ENCODE data around the gene SDSL. TPM values are rescaled to one million over a fixed set of nuclear protein-coding genes. Genes with fewer than 3 reads are reported as not detected.

SDSL gene
- total and polyA plus RNA-seq, 2 of the 13 experiments (the other 11 are each of a cell fraction or from before 2014, with no cell fraction given) = 1.2 to 1.7 TPM

DNA sequence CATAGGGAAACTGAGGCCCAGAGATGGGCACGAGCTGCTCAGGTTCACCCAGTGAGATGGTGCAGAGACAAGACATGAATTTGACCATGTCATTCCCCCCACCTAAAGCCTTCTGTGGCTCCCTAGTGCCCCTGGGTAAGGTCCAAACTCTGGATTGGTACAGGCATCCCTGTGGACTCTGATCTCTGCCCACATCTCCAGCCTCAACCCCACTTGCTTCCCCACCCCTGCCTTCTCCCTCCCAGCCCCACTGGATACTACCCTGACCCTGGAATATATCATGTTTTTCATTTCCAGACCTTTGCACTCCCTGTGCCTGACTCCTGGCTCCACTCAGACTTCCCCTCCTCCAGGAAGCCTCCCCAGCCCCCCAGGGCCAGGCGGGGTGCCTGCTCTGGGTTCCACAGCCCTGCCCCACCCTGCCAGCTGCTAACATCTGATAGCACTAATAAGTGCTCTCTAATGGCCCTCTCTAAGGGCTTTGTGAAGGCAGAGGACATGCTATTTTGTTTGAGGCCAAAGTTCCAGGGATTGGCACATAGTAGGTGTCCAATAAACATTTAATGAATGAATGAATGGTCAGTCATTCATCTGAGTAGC, 1.1 kb upstream of the SDSL start (continued):
- TF ChIP-seq, protein P1, sequence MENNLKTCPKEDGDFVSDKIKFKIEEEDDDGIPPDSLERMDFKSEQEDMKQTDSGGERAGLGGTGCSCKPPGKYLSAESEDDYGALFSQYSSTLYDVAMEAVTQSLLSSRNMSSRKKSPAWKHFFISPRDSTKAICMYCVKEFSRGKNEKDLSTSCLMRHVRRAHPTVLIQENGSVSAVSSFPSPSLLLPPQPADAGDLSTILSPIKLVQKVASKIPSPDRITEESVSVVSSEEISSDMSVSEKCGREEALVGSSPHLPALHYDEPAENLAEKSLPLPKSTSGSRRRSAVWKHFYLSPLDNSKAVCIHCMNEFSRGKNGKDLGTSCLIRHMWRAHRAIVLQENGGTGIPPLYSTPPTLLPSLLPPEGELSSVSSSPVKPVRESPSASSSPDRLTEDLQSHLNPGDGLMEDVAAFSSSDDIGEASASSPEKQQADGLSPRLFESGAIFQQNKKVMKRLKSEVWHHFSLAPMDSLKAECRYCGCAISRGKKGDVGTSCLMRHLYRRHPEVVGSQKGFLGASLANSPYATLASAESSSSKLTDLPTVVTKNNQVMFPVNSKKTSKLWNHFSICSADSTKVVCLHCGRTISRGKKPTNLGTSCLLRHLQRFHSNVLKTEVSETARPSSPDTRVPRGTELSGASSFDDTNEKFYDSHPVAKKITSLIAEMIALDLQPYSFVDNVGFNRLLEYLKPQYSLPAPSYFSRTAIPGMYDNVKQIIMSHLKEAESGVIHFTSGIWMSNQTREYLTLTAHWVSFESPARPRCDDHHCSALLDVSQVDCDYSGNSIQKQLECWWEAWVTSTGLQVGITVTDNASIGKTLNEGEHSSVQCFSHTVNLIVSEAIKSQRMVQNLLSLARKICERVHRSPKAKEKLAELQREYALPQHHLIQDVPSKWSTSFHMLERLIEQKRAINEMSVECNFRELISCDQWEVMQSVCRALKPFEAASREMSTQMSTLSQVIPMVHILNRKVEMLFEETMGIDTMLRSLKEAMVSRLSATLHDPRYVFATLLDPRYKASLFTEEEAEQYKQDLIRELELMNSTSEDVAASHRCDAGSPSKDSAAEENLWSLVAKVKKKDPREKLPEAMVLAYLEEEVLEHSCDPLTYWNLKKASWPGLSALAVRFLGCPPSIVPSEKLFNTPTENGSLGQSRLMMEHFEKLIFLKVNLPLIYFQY (CRISPR knock-in tag; IDR thresholded peaks at IDR 0.05; ENCODE audit: borderline replicate concordance) = no peak
- 0 out of 2 replicates have a peak, but pooled peaks have one; percentile 11 for TF ChIP-seq BCL6 (CRISPR knock-in tag; IDR thresholded peaks at IDR 0.05)

DNA sequence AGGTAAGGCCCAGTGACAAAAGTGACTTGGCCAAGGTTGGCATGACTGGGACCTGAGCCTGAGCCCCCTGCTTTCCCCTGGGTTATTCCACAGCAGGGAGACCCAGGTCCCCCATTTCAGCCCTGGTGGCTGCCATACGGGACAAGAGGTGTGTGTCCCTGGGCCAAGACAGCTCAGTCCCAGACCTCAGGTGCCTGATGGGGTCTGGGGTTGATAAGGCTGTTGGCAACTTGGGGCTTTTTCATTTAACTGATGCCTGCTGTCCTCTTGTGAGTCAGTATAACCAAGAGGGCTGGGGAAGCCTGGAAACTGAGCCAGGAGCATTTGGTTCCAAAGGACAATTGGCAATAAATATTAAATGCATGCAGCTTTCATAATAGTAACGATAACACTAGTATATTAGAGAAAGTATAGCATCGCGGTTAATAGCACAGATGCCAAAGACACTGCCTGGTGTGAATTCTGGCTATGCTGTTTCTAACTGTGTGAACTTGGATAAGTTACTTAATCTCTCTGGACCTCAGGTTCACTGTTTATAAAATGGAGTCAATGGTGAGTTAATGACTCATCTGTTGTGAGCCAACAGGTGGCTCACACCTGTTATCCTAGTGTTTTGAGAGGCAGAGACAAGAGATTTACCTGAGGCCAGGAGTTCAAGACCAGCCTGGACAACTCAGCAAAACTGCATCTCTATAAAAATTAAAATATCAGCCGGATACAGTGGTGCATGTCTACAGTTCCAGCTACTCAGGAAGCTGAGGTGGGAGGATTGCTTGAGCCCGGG, 898 bp downstream of the SDSL start:
- FAIRE-seq (no peak), DNase-seq (ENCODE audit: low spot score) (no peak), ATAC-seq (no peak)
- Histone ChIP-seq H3K4me1 (ENCODE audit: insufficient read depth, low read length) (peaks cover 45% of the 10 kb centered on the region), H3K79me2 (ENCODE audit: insufficient read depth, low read length) (no peaks in the 10 kb centered on the region), H2AFZ (ENCODE audit: low read length) (no peak overlapping the region), H3K27me3 (ENCODE audit: control insufficient read depth in 1 of 2, insufficient read depth in 2 of 2, low read length in 2 of 2) (no peaks in the 10 kb centered on the region), H3K4me2 (ENCODE audit: low read depth, low read length) (peak overlapping the region; percentile 92), H3K9ac (ENCODE audit: insufficient read depth, low read depth, low read length) (peak overlapping the region; percentile 58), H4K20me1 (ENCODE audit: insufficient read depth, low read length) (no peaks in the 10 kb centered on the region), H3K27ac (ENCODE audit: extremely low read length, insufficient read depth, low read length) (no peak overlapping the region), H3K36me3 (replicated peaks in 1 of 2; ENCODE audit: control insufficient read depth in 1 of 2, insufficient read depth in 2 of 2, low read length in 2 of 2) (no peaks in the 10 kb centered on the region), H3K4me3 (replicated peaks in 1 of 3; ENCODE audit: insufficient read depth in 1 of 3, low read depth in 2 of 3, low read length in 3 of 3) (peak overlapping the region; percentile 64 to 77 (median 65); a peak in 5 of 6 replicates), H3K9me3 (ENCODE audit: low read length) (no peaks in the 10 kb centered on the region)
- no TSS peak for BruUV-seq (replicated peaks)
- in situ Hi-C loops (cut with HindIII; ENCODE audit: extremely low pct_ligation_motif_present, low pct_unique_long_range_greater_than_20kb) (no loop called here), intact Hi-C loops (cut with micrococcal nuclease; ENCODE audit: unreplicated experiment) (loop anchor here (10.0 kb wide), 1 partner anchor 228 kb away; no protein-coding TSS in a partner anchor)
- POLR2A ChIA-PET = no interaction called here
- TF ChIP-seq ZSCAN30 (CRISPR knock-in tag; IDR thresholded peaks at IDR 0.05) (peak; percentile 98), ZNF263 (CRISPR knock-in tag; IDR thresholded peaks at IDR 0.05) (0 out of 2 replicates have a peak, but pooled peaks have one; percentile 1), FOSL2 (CRISPR knock-in tag; IDR thresholded peaks at IDR 0.05) (peak; percentile 9; the same call in 1 of the 2 replicates), STAT5B (CRISPR knock-in tag; IDR thresholded peaks at IDR 0.05) (no peak)
- 63% methylated on average over 5 of the region's 6 CpGs for WGBS (ENCODE audit: low lambda C conversion rate)
- CTCF ChIA-PET (ENCODE audit: low intra/inter-chr PET ratio, low total read pairs) = no interaction called here
